Testis (tissue), 2 donors: Measurements from ENCODE around the gene RAD50.

Experiments used
- CTCF ChIP-seq, 3 experiments: fragments of 450-650 bp in 2 of 3; fragments of 200-600 bp in 1 of 3; sonication (generic) in 1 of 3; IDR thresholded peaks; one replicate each; pipeline ENCODE4 v1.5.1; 2016 to 2019; ENCODE audit warnings: antibody characterized with exemption in 3 of 3, mild to moderate bottlenecking in 2 of 3, moderate library complexity in 1 of 3
- POLR2A ChIP-seq: fragments of 450-650 bp; IDR thresholded peaks from one replicate; pipeline ENCODE4 v1.6.1; 2017; ENCODE audit warnings: antibody characterized with exemption, mild to moderate bottlenecking, moderate library complexity

- TF ChIP-seq CTCF (IDR thresholded peaks at IDR 0.05) (peak; percentile 59 to 92 (median 79)), POLR2A (no peak)
These were observed 30.3 kb upstream of the RAD50 start for GRCh38 chr5:132526290-132526973.
